ENCODE data around the gene PRODH. TPM values are rescaled to one million over a fixed set of nuclear protein-coding genes. Genes with fewer than 3 reads are reported as not detected.
"Not testable (repeated sequence)": the region's sequence is repeated elsewhere in the genome, so short reads cannot be mapped to it uniquely, and the experiment has no call there.

Gene PRODH
- polyA plus RNA-seq, 12 donors, result 2.2 to 32.7 (median 6.8) TPM; not detected in 1

GRCh38 chr22:18969158-18969942, 33.3 kb upstream of the PRODH start:
- not testable (repeated sequence) for DNase-seq

GRCh38 chr22:18968011-18968749, 32.1 kb upstream of the PRODH start:
- peak; percentile 25 for DNase-seq

GRCh38 chr22:18967391-18968010, 31.4 kb upstream of the PRODH start:
- DNase-seq, result not testable (repeated sequence)

DNA sequence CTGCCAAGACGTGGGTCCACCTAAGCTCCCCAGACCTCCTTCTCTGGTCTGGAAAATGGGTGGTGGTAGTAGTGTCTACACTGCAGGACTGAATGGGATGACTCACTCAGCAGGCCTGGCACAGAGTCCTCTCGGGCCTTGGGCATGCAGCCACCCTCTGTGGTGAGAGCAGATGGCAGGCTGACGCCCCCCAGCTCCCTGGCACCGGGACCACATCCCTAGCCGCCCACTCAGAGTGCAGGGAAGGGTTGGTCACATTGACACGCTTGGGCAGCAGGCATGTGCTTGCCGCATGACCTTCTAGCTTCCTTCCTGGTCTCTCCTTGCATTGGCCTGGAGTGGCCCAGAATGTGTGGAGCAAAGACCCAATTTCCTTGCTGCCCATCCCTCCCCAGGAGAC, 30.7 kb upstream of the PRODH start:
- DNase-seq, result no peak

DNA sequence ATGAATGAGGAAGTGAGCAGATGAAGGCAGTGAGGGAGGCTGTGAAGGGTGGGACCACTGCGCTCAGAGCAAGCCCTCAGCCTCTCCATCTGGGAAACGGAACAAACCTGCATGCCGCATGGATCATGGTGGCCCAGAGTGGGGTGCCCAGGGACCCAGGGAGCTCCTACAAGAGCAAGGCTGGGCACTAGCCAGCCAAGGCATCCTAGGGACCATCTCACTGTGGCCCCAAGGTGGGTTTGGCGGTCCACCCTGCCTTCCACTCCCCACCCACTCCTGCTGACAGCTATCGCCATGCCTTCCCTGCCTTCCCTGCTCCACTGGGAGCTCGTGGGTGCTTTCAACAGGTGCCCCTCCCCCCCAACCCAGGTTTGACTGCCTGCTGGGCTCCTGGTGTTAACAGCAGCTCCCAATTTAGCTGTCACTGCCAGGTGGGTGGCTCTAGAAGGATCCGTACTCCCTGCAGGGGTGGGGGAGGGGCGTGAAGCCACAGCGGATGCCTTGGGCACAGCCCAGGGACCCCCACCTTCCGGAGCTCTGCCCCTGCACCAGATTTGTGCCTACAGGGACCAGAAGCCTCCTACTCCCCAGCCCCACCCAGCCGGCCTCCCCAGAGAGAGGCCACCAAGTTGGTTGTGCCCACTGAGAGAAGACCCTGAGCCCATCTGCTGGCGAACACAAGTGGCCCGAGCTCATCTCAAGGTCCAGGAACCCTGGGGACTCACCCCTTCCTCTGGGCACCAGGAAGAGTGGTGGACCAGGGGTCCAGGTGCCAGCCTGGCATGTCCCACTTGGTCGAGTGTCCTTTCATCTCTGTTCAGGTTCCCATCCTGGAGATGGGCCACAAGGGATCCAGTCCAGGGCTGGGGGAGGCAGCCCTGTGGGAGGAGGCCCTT, 29.7 kb upstream of the PRODH start:
- no peak for DNase-seq

- not testable (repeated sequence) for DNase-seq
These were observed 28.6 kb upstream of the PRODH start for GRCh38 chr22:18964501-18965265.

GRCh38 chr22:18964051-18964450, 28.0 kb upstream of the PRODH start:
- not testable (repeated sequence) for DNase-seq

- DNase-seq, result no peak
These were observed 26.2 kb upstream of the PRODH start for GRCh38 chr22:18962308-18962635.

GRCh38 chr22:18961632-18962307, 25.7 kb upstream of the PRODH start:
- not testable (repeated sequence) for DNase-seq

- not testable (repeated sequence) for DNase-seq
These were observed 25.1 kb upstream of the PRODH start for GRCh38 chr22:18961201-18961600.

- not testable (repeated sequence) for DNase-seq
These were observed 24.2 kb upstream of the PRODH start for GRCh38 chr22:18960166-18960820.

DNA sequence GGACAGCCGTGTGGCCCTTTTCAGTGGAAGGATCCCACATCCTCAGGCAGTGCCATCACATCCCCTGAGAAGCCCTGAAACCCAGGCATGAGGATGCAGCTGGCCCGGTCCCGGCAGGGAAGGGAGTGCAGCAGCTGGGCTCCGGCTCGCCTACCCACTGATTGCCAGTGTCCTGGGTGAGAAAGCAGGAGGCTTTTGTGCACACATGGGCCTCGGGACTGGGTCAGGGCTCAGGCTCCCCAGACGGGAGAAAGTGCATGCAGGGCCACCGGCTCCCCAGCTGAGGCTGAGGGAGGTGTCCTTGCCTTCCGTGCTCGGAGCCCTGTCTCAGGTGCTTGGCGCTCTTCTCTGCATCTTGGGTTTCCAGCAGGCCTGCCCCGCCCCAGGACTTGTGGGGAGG, 23.6 kb upstream of the PRODH start:
- not testable (repeated sequence) for DNase-seq

GRCh38 chr22:18959266-18959665, 23.2 kb upstream of the PRODH start:
- DNase-seq, result not testable (repeated sequence)

GRCh38 chr22:18958738-18959137, 22.6 kb upstream of the PRODH start:
- DNase-seq, result not testable (repeated sequence)

- not testable (repeated sequence) for DNase-seq
These were observed 22.2 kb upstream of the PRODH start for GRCh38 chr22:18958321-18958705.

DNA sequence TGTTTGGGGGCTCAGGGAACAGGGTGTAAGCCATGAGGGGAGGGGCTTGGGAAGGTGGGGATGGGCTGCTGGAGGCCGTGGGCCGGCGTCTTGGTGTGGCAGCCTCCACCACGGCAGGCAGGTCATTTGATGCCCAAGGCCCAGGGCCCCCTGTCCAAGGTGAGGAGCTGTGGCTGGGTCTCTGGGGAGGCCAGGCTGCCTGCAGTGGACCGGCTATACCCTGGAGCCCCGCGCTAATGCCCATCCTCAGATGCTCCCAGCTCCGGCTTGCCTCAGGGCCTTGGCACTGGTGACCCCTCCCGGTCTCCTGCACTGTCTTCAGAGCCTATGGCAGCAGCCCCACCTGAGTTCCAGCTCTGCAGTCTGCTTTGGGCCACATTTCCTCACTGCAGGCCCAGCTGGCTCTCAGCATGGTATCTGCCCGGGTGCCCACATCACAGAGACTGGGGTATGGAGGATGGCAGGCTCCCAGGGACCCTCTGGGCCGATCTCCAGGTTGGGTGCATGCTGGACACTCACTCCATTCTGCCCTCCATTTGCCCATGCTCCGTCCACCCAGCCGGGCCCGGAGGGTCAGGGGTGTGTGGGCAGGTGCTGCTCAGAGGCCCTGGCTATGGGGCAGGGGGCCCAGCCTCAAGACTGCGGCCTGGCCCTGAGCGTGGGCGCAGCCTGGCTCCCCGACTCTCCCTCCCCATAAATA, 21.7 kb upstream of the PRODH start:
- not testable (repeated sequence) for DNase-seq

DNA sequence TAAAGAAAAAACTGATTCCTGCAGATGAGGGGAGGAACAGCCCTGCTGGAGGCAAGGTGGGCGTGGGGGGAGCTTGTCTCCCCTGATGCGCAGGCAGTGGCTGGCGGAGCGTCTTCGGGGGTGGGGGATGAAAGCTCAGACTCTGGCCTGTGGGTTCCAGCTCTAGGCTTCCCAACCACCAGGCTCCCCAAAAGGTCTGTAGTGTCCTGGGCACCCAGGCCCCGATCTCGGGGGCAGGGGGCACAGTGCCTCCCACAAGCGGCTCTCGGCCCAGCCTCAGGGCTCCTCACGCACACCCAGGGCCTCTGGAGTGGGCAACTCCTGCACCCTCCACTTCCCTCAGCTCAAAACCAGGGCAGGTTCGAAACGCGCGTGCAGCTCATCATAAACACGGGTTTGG, 20.9 kb upstream of the PRODH start:
- DNase-seq, result not testable (repeated sequence)

DNA sequence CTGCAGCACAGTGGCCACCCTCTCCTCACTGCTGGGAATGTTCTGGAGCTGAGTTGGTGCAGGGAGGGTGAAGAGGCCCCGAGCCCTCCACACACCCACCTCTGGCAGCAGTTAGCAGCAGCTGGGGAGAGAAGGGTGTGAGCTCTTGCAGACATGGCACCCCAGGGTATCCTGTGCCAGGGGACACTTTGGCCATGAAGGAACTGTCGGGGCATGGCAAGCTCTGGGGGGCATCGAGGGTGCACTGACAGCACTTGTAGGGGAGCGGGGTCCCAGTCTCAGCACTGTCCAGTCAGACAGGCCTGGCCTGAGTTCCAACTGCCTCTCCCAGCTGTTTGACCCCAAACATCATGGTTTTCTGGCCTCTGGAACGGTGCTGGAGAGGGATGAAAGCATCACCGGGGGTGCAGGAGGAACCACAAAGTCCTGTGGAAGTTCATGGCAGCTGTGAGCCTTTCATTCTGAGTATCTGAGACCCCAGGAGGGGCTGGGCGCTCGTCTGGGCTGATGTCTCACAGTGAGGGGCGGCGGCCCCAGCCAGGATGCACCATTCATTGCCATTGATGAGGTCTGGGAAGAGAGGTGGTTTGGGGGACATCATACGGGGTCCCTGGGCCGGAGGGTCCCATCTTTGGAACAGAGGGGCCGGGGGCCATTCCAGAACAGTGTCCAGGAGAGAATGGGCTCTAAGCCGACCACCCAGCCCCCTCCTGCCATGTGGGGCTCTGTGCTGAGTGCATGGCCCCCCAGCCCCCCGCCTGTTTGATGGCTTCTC, 20.2 kb upstream of the PRODH start:
- not testable (repeated sequence) for DNase-seq
